Common myeloid progenitor, CD34-positive (primary cell): Measurements from ENCODE around the gene CSPG5.

Experiments
- CTCF ChIA-PET: fragments of 350-600 bp; sonication (Branson Sonifier 250); formaldehyde crosslinking; loops from one replicate; lab custom pipeline; 2021; ENCODE audit warnings: antibody characterized with exemption; lab: Charles Lee
- POLR2A ChIA-PET: fragments of 350-600 bp; sonication (Branson Sonifier 250); formaldehyde crosslinking; loops from one replicate; lab custom pipeline; 2021; ENCODE audit warnings: antibody characterized with exemption; lab: Charles Lee
- DNase-seq, 3 donors: peaks; one replicate each; pipeline versions ENCODE4 v3.0.0 to v3.0.0-alpha.2; 2013
- H3K27ac ChIP-seq, 2 experiments: 1 replicate in 1 of 2; 2 replicates in 1 of 2; pipeline ENCODE4 v1.7.0; 2013; ENCODE audit warnings: inconsistent platforms in 2 of 2, low read length in 2 of 2, mild to moderate bottlenecking in 2 of 2, low read depth in 1 of 2, moderate library complexity in 1 of 2; ENCODE audit not compliant: severe bottlenecking in 2 of 2, insufficient read depth in 1 of 2, poor library complexity in 1 of 2
- H3K27me3 ChIP-seq, 5 experiments: replicated peaks in 2 of 5; 1 replicate in 3 of 5; 2 replicates in 2 of 5; pipeline versions ENCODE4 v1.6.1 to v1.7.0; 2013; ENCODE audit warnings: low read length in 4 of 5, mild to moderate bottlenecking in 2 of 5, moderate library complexity in 2 of 5, inconsistent platforms in 1 of 5; ENCODE audit not compliant: insufficient read depth in 5 of 5, control insufficient read depth in 4 of 5
- H3K36me3 ChIP-seq, 4 experiments: 1 replicate in 2 of 4; 2 replicates in 2 of 4; pipeline versions ENCODE4 v1.6.1 to v1.7.0; 2013; ENCODE audit warnings: low read length in 3 of 4, control low read depth in 1 of 4, mild to moderate bottlenecking in 1 of 4; ENCODE audit not compliant: control insufficient read depth in 4 of 4, insufficient read depth in 4 of 4
- H3K4me1 ChIP-seq, 4 experiments: 1 replicate in 3 of 4; 2 replicates in 1 of 4; pipeline versions ENCODE4 v1.6.1 to v1.7.1; 2013; ENCODE audit warnings: low read length in 3 of 4, mild to moderate bottlenecking in 3 of 4, control low read depth in 1 of 4, inconsistent platforms in 1 of 4, moderate library complexity in 1 of 4; ENCODE audit not compliant: control insufficient read depth in 4 of 4, insufficient read depth in 4 of 4; ENCODE audit errors: control extremely low read depth in 1 of 4
- H3K4me3 ChIP-seq, 7 experiments: 1 replicate in 4 of 7; 2 replicates in 3 of 7; pipeline versions ENCODE4 v1.5.1 to v1.7.0; 2013; ENCODE audit warnings: mild to moderate bottlenecking in 7 of 7, low read length in 6 of 7, moderate library complexity in 6 of 7, inconsistent platforms in 2 of 7, low read depth in 2 of 7, control low read depth in 1 of 7; ENCODE audit not compliant: insufficient read depth in 4 of 7, control insufficient read depth in 1 of 7; ENCODE audit errors: extremely low read depth in 1 of 7
- H3K9me3 ChIP-seq, 5 experiments: 1 replicate in 4 of 5; 2 replicates in 1 of 5; pipeline versions ENCODE4 v1.6.1 to v1.7.1; 2013; ENCODE audit warnings: low read length in 4 of 5, mild to moderate bottlenecking in 2 of 5, inconsistent platforms in 1 of 5, low read depth in 1 of 5, moderate library complexity in 1 of 5; ENCODE audit not compliant: control insufficient read depth in 4 of 5, insufficient read depth in 2 of 5; ENCODE audit errors: control extremely low read depth in 1 of 5
- WGBS: methylation state at CpG from one replicate; pipeline ENCODE4 v1.1.5; 2013; ENCODE audit not compliant: insufficient coverage; 5-methylcytosine and 5-hydroxymethylcytosine counted together

CSPG5 gene

DNA sequence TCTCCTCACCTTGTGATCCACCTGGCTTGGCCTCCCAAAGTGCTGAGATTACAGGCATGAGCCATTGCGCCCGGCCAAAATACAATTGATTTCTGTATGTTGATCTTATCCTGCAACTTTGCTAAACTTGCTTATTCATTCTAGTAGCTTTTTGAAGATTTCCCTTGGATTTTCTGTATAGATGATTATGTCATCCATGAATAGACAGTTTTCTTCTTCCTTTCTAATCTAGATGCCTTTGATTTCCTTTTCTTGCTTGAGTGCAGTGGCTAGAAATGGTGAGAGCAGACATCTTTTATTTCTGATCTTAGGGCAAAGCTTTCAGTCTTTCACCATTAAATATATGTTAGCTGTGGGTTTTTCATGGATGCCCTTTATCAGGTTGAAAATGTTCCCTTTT is 60.7 kb downstream of the CSPG5 start:
- no peaks in the 10 kb centered on the region for H3K9me3 ChIP-seq
- H3K27ac ChIP-seq = no peak overlapping the region
- H3K4me3 ChIP-seq = no peak overlapping the region
- H3K4me1 ChIP-seq = peaks cover 0 to 6% (median 5%) of the 10 kb centered on the region in 4 experiments
- no peak for DNase-seq
- WGBS = 90% methylated on average over 2 of the region's 2 CpGs
- H3K27me3 ChIP-seq = no peaks in the 10 kb centered on the region
- ChIA-PET CTCF (interaction anchor here (0.8 to 1.1 kb wide), 3 partner anchors 96 to 98 kb away, joined by 3 read pairs; no protein-coding TSS in a partner anchor), POLR2A (no interaction called here)
- no peaks in the 10 kb centered on the region for H3K36me3 ChIP-seq

DNA sequence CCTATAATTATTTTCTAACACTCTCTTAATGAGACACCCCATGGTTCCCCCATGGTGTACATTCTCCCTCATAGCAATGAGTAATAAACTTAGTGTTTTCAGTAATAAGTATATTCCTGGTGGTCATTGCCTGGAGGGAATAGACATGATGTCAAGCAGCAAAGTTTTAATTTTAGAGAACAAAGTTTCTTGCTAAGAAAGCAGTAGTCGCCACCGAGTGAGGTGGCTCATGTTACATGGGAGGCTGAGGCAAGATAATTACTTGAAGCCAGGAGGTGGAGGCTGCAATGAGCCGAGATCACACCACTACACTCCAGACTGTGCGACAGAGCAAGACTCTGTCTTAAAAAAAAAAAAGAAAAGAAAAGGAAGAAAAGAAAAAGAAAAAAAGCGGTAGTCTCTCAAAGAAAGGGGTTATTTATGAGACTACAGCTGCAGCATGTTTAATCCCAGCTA is 62.8 kb downstream of the CSPG5 start:
- POLR2A ChIA-PET = no interaction called here
- 85% methylated on average over 4 of the region's 5 CpGs for WGBS
- DNase-seq = no peak

GRCh38 chr3:47515100-47515499 is 63.6 kb downstream of the CSPG5 start:
- Histone ChIP-seq H3K9me3 (no peaks in the 10 kb centered on the region), H3K27me3 (no peaks in the 10 kb centered on the region), H3K36me3 (peaks cover 0 to 10% (median 4%) of the 10 kb centered on the region in 4 experiments), H3K4me1 (peaks cover 3 to 15% (median 9%) of the 10 kb centered on the region in 4 experiments), H3K4me3 (no peak overlapping the region), H3K27ac (no peak overlapping the region)
- DNase-seq = no peak
- ChIA-PET POLR2A (no interaction called here), CTCF (interaction anchor here (1.1 to 1.2 kb wide), 2 partner anchors 38 to 94 kb away, joined by 3 to 5 read pairs; no protein-coding TSS in a partner anchor)
- 98% methylated on average over 5 of the region's 5 CpGs for WGBS

More for the DNA sequence above, 62.8 kb downstream of the CSPG5 start:
- CTCF ChIA-PET = interaction anchor here (1.1 to 1.2 kb wide), 2 partner anchors 39 to 95 kb away, joined by 3 to 5 read pairs; no protein-coding TSS in a partner anchor
- H3K9me3 ChIP-seq = no peaks in the 10 kb centered on the region
- no peak overlapping the region for H3K4me3 ChIP-seq
- peak overlapping the region in 1 of 2 experiments; percentile 34 for H3K27ac ChIP-seq
- H3K27me3 ChIP-seq = no peaks in the 10 kb centered on the region
- peaks cover 0 to 2% (median 0%) of the 10 kb centered on the region in 4 experiments for H3K36me3 ChIP-seq
- peaks cover 3 to 15% (median 9%) of the 10 kb centered on the region in 4 experiments for H3K4me1 ChIP-seq

- H3K9me3 ChIP-seq = no peaks in the 10 kb centered on the region
- DNase-seq = peak; percentile 95 to 98 (median 98)
- ChIA-PET CTCF (interaction anchor here (1.3 to 2.4 kb wide), 2 partner anchors 87 to 92 kb away, joined by 5 to 11 read pairs; no protein-coding TSS in a partner anchor), POLR2A (no interaction called here)
- no peaks in the 10 kb centered on the region for H3K27me3 ChIP-seq
- peak within 1 kb of the TSS; percentile 66 to 98 (median 90) for H3K4me3 ChIP-seq
- 0% methylated on average over 69 of the region's 71 CpGs for WGBS
- peak within 1 kb of the TSS; percentile 70 to 87 for H3K27ac ChIP-seq
- peaks cover 4 to 22% (median 13%) of the 10 kb centered on the region in 4 experiments for H3K36me3 ChIP-seq
- peaks cover 3 to 15% (median 9%) of the 10 kb centered on the region in 4 experiments for H3K4me1 ChIP-seq
These were observed 65.3 kb downstream of the CSPG5 start, which contains the start of gene ELP6 for GRCh38 chr3:47513125-47513929. Gene ELP6, minus strand, starts transcription at chr3:47513712. Its CDS starts 122 bp downstream, at chr3:47513590.

DNA sequence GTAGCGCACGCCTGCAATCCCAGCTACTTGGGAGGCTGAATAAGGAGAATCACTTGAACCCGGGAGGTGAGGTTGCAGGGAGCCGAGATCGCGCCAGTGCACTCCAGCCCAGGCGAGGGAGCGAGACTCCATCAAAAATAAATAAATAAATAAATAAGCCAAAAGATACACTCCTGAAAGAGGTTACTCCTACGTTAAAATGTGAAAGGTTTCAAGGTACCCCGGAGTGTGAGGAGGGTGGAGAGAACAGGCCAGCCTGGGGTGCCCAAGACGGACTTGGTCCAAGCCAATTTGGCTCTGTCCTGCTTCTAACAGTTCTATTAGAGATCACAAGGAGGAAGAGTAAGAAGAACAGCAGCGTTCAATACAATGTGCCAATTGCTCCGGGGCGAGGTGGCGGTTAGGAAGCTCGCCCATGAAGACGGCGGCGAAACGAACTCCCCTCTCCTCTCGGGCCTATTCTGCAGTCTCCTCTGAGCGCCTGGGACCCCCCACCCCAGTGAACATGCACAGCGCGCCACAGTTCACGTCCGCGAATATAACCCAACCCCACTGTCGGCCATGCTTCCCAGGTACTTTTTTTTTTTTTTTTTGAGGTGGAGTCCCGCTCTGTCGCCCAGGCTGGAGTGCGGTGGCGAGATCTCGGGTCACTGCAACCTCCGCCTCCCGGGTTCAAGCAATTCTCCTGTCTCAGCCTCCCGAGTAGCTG is 66.1 kb downstream of the CSPG5 start:
- WGBS = 13% methylated on average over 29 of the region's 36 CpGs
- Histone ChIP-seq H3K36me3 (peaks cover 6 to 27% (median 15%) of the 10 kb centered on the region in 4 experiments), H3K27me3 (no peaks in the 10 kb centered on the region), H3K4me1 (peaks cover 3 to 15% (median 9%) of the 10 kb centered on the region in 4 experiments), H3K9me3 (no peaks in the 10 kb centered on the region), H3K4me3 (peak overlapping the region; percentile 66 to 98 (median 90)), H3K27ac (peak overlapping the region; percentile 70 to 87)
- DNase-seq = peak; percentile 19 to 66 (median 58)
- POLR2A ChIA-PET = no interaction called here
- CTCF ChIA-PET = interaction anchor here (0.9 to 2.4 kb wide), 3 partner anchors 10 to 91 kb away, joined by 3 to 11 read pairs (median 3); no protein-coding TSS in a partner anchor
